ENCODE data around the gene SLC15A1.

The SLC15A1 gene

DNA sequence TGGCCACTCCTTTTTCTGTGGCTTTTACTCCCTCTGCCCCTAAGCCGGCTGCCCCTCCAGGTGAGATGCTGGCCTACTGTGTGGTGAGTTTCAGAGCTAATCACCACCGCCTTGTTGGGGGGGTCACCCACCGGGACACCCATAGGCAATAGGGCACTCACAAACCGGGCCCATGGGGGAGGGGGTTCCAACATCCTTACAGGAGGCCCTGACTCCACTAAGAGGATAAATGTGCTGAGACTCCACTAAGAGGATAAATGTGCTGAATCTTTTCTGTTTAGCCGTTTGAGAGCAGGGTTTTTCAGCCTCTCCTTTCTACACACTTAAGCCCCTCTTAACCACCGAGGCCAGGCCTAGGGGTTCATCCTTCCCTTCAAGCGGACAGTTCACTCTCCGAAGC is 73.7 kb downstream of the SLC15A1 start:
- H3K27me3 ChIP-seq (replicated peaks; ENCODE audit: insufficient read depth, low read length) = no peaks in the 10 kb centered on the region
- no peak overlapping the region for H3K4me3 ChIP-seq (ENCODE audit: low read length)
- no peak for TF ChIP-seq EZH2phosphoT487 (IDR thresholded peaks at IDR 0.05; ENCODE audit: low read length)

GRCh38 chr13:98677398-98677797 is 75.1 kb downstream of the SLC15A1 start:
- no peaks in the 10 kb centered on the region for H3K79me2 ChIP-seq (ENCODE audit: low read length)
- H3K27me3 ChIP-seq (replicated peaks; ENCODE audit: insufficient read depth, low read length) = no peaks in the 10 kb centered on the region
- no peaks in the 10 kb centered on the region for H3K9me3 ChIP-seq (replicated peaks; ENCODE audit: insufficient read depth, low read length)
- H3K36me3 ChIP-seq (replicated peaks; ENCODE audit: insufficient read depth, low read length) = no peaks in the 10 kb centered on the region
- H2AFZ ChIP-seq (ENCODE audit: low read length) = no peak overlapping the region
- H3K4me1 ChIP-seq (ENCODE audit: low read length) = peaks cover 18% of the 10 kb centered on the region
- TF ChIP-seq, protein P1, sequence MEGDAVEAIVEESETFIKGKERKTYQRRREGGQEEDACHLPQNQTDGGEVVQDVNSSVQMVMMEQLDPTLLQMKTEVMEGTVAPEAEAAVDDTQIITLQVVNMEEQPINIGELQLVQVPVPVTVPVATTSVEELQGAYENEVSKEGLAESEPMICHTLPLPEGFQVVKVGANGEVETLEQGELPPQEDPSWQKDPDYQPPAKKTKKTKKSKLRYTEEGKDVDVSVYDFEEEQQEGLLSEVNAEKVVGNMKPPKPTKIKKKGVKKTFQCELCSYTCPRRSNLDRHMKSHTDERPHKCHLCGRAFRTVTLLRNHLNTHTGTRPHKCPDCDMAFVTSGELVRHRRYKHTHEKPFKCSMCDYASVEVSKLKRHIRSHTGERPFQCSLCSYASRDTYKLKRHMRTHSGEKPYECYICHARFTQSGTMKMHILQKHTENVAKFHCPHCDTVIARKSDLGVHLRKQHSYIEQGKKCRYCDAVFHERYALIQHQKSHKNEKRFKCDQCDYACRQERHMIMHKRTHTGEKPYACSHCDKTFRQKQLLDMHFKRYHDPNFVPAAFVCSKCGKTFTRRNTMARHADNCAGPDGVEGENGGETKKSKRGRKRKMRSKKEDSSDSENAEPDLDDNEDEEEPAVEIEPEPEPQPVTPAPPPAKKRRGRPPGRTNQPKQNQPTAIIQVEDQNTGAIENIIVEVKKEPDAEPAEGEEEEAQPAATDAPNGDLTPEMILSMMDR (IDR thresholded peaks at IDR 0.05; ENCODE audit: low read length) = no peak
- no peak overlapping the region for H3K9ac ChIP-seq (ENCODE audit: low read length)
- no peak overlapping the region for H3K27ac ChIP-seq (ENCODE audit: low read length)
- no peak overlapping the region for H3K4me2 ChIP-seq (ENCODE audit: low read depth, low read length)
- peaks cover 13% of the 10 kb centered on the region; the same call in 1 of the 2 replicates for H3F3A ChIP-seq (ENCODE audit: insufficient read depth, low read length)
- no peak for DNase-seq
- no peaks in the 10 kb centered on the region for H4K20me1 ChIP-seq (ENCODE audit: insufficient read depth, low read length)
- no peaks in the 10 kb centered on the region for H3K9me2 ChIP-seq (replicated peaks; ENCODE audit: insufficient read depth, low read length)
- H3K4me3 ChIP-seq (ENCODE audit: low read length) = no peak overlapping the region

More for the DNA sequence above, 73.7 kb downstream of the SLC15A1 start:
- Histone ChIP-seq H3K9ac (ENCODE audit: low read length) (no peak overlapping the region), H3K27ac (ENCODE audit: low read length) (no peak overlapping the region), H3K79me2 (ENCODE audit: low read length) (no peaks in the 10 kb centered on the region), H2AFZ (ENCODE audit: low read length) (no peak overlapping the region), H4K20me1 (ENCODE audit: insufficient read depth, low read length) (no peaks in the 10 kb centered on the region), H3K9me2 (replicated peaks; ENCODE audit: insufficient read depth, low read length) (no peaks in the 10 kb centered on the region), H3F3A (ENCODE audit: insufficient read depth, low read length) (0 out of 2 replicates have a peak, but pooled peaks cover 8% of the 10 kb centered on the region), H3K4me2 (ENCODE audit: low read depth, low read length) (no peak overlapping the region), H3K36me3 (replicated peaks; ENCODE audit: insufficient read depth, low read length) (no peaks in the 10 kb centered on the region), H3K4me1 (ENCODE audit: low read length) (peaks cover 6% of the 10 kb centered on the region), H3K9me3 (replicated peaks; ENCODE audit: insufficient read depth, low read length) (no peaks in the 10 kb centered on the region)
- no peak for DNase-seq

GRCh38 chr13:98676239-98676638 is 76.2 kb downstream of the SLC15A1 start:
- no peak for DNase-seq
- Histone ChIP-seq H3K9ac (ENCODE audit: low read length) (no peak overlapping the region), H3K27ac (ENCODE audit: low read length) (no peak overlapping the region), H3K9me2 (replicated peaks; ENCODE audit: insufficient read depth, low read length) (no peaks in the 10 kb centered on the region), H4K20me1 (ENCODE audit: insufficient read depth, low read length) (no peaks in the 10 kb centered on the region), H3K27me3 (replicated peaks; ENCODE audit: insufficient read depth, low read length) (no peaks in the 10 kb centered on the region), H3K36me3 (replicated peaks; ENCODE audit: insufficient read depth, low read length) (no peaks in the 10 kb centered on the region), H3K4me1 (ENCODE audit: low read length) (peaks cover 18% of the 10 kb centered on the region), H3K4me2 (ENCODE audit: low read depth, low read length) (no peak overlapping the region), H3K4me3 (ENCODE audit: low read length) (no peak overlapping the region), H3K9me3 (replicated peaks; ENCODE audit: insufficient read depth, low read length) (no peaks in the 10 kb centered on the region), H3K79me2 (ENCODE audit: low read length) (no peaks in the 10 kb centered on the region), H3F3A (ENCODE audit: insufficient read depth, low read length) (peaks cover 13% of the 10 kb centered on the region; the same call in 1 of the 2 replicates), H2AFZ (ENCODE audit: low read length) (no peak overlapping the region)
- TF ChIP-seq, protein P1 (IDR thresholded peaks at IDR 0.05; ENCODE audit: low read length) = no peak
- no peak for TF ChIP-seq EZH2phosphoT487 (IDR thresholded peaks at IDR 0.05; ENCODE audit: low read length)
- no peak for TF ChIP-seq EZH2 (optimal IDR thresholded peaks at IDR 0.05; ENCODE audit: low read depth, low read length)

DNA sequence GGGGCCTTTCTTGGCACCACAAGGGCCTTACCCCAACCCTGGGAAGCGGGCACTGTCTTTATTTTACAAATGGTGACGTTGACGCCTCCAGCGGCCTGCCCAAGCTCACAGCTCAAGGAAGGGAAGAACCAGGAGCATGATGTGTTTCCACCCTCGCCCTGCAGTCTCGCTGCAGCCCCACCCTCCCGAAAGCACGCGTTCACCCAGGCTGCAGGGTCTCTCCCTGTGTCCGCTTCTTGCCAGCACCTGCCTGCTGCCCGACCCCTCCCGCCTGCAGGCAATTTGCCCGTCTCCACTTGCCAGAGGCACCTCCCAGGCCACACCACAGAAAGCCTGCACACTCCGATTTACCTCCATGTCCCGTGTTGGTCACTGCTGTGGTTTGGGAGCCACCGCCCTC is 76.6 kb downstream of the SLC15A1 start:
- Histone ChIP-seq H3K4me1 (ENCODE audit: low read length) (peaks cover 18% of the 10 kb centered on the region), H3K4me3 (ENCODE audit: low read length) (no peak overlapping the region), H2AFZ (ENCODE audit: low read length) (no peak overlapping the region), H3K36me3 (replicated peaks; ENCODE audit: insufficient read depth, low read length) (no peaks in the 10 kb centered on the region), H3K27me3 (replicated peaks; ENCODE audit: insufficient read depth, low read length) (no peaks in the 10 kb centered on the region), H3K9ac (ENCODE audit: low read length) (no peak overlapping the region), H3F3A (ENCODE audit: insufficient read depth, low read length) (peaks cover 13% of the 10 kb centered on the region; the same call in 1 of the 2 replicates), H3K9me3 (replicated peaks; ENCODE audit: insufficient read depth, low read length) (no peaks in the 10 kb centered on the region), H3K27ac (ENCODE audit: low read length) (no peak overlapping the region), H3K9me2 (replicated peaks; ENCODE audit: insufficient read depth, low read length) (no peaks in the 10 kb centered on the region), H3K79me2 (ENCODE audit: low read length) (no peaks in the 10 kb centered on the region), H3K4me2 (ENCODE audit: low read depth, low read length) (no peak overlapping the region), H4K20me1 (ENCODE audit: insufficient read depth, low read length) (no peaks in the 10 kb centered on the region)
- DNase-seq = no peak
- TF ChIP-seq EZH2phosphoT487 (IDR thresholded peaks at IDR 0.05; ENCODE audit: low read length) = no peak
- no peak for TF ChIP-seq EZH2 (optimal IDR thresholded peaks at IDR 0.05; ENCODE audit: low read depth, low read length)
- TF ChIP-seq, protein P1 (IDR thresholded peaks at IDR 0.05; ENCODE audit: low read length) = no peak

Measured in MM.1S (cell line).